ENCODE results near the gene OSBPL6.

GRCh38 chr2:178284613-178285286, 90.4 kb downstream of the OSBPL6 start:
- TF ChIP-seq SNAI2 (CRISPR knock-in tag; IDR thresholded peaks at IDR 0.05) (no peak), ZFP3 (CRISPR knock-in tag; IDR thresholded peaks at IDR 0.05) (no peak), ESRRG (CRISPR knock-in tag; IDR thresholded peaks at IDR 0.05) (no peak), ZNF8 (CRISPR knock-in tag; IDR thresholded peaks at IDR 0.05) (no peak)
- TF ChIP-seq, protein P1, sequence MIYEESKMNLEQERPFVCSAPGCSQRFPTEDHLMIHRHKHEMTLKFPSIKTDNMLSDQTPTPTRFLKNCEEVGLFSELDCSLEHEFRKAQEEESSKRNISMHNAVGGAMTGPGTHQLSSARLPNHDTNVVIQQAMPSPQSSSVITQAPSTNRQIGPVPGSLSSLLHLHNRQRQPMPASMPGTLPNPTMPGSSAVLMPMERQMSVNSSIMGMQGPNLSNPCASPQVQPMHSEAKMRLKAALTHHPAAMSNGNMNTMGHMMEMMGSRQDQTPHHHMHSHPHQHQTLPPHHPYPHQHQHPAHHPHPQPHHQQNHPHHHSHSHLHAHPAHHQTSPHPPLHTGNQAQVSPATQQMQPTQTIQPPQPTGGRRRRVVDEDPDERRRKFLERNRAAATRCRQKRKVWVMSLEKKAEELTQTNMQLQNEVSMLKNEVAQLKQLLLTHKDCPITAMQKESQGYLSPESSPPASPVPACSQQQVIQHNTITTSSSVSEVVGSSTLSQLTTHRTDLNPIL (CRISPR knock-in tag; IDR thresholded peaks at IDR 0.05; ENCODE audit: low read depth), result no peak
